HepG2 (cell line): Measurements from ENCODE around the gene ST6GALNAC6. TPM values are rescaled to one million over a fixed set of nuclear protein-coding genes. Genes with fewer than 3 reads are reported as not detected.

ENCODE experiments used
- ATAC-seq: fragments of 200-7000 bp; cut with Tn5 transposase; 3 replicates; pipeline ENCODE4 v1.9.1; 2020; ENCODE audit warnings: mild to moderate bottlenecking, moderate library complexity
- BruUV-seq: library from RNA; stranded (reverse); fragments of 400-500 nt; replicated peaks from 2 replicates; lab custom pipeline; 2021; lab: Mats Ljungman, UMichigan
- CTCF ChIA-PET: fragments of 300-600 bp; formaldehyde crosslinking; extraction: SDS; loops from one replicate; lab custom pipeline; 2021; ENCODE audit warnings: low total read pairs, inconsistent platforms, low intra/inter-chr PET ratio; lab: Yijun Ruan, JAX
- POLR2A ChIA-PET: fragments of 350-600 bp; sonication (Branson Sonifier 250); formaldehyde crosslinking; loops from one replicate; lab custom pipeline; 2020; ENCODE audit warnings: antibody characterized with exemption, inconsistent platforms; lab: Yijun Ruan, JAX
- DNase-seq: peaks from one replicate; pipeline ENCODE4 v3.0.0-alpha.2; 2015; ENCODE audit warnings: low spot score
- FAIRE-seq: peaks from 3 replicates; lab custom pipeline; 2011; peaks lifted over from hg19 to GRCh38; lab: Jason Lieb, UNC
- H2AFZ ChIP-seq: one replicate; pipeline ENCODE4 v1.6.1; 2011; ENCODE audit warnings: low read length, inconsistent platforms
- H3K27ac ChIP-seq: fragments of 300-600 bp; 3 replicates; pipeline ENCODE4 v1.8.0; 2011; ENCODE audit warnings: mixed run types, mild to moderate bottlenecking, mixed read lengths, low read length, inconsistent platforms; ENCODE audit not compliant: insufficient read depth; ENCODE audit errors: extremely low read length
- H3K27me3 ChIP-seq, 2 experiments: fragments of 200-600 bp in 1 of 2; 2 replicates in 1 of 2; 3 replicates in 1 of 2; pipeline versions ENCODE4 v1.6.0 to v1.8.0; 2011; ENCODE audit warnings: low read length in 2 of 2, mild to moderate bottlenecking in 2 of 2, moderate library complexity in 2 of 2, inconsistent platforms in 1 of 2; ENCODE audit not compliant: insufficient read depth in 2 of 2, control insufficient read depth in 1 of 2
- H3K36me3 ChIP-seq, 2 experiments: fragments of 200-600 bp in 1 of 2; replicated peaks in 1 of 2; 2 replicates in 1 of 2; 3 replicates in 1 of 2; pipeline versions ENCODE4 v1.5.1 to v1.8.0; 2011; ENCODE audit warnings: low read length in 2 of 2, inconsistent platforms in 1 of 2; ENCODE audit not compliant: insufficient read depth in 2 of 2, control insufficient read depth in 1 of 2
- H3K4me1 ChIP-seq: 2 replicates; pipeline ENCODE4 v1.5.1; 2012; ENCODE audit warnings: low read length, inconsistent platforms; ENCODE audit not compliant: insufficient read depth
- H3K4me2 ChIP-seq: 2 replicates; pipeline ENCODE4 v1.6.0; 2011; ENCODE audit warnings: low read depth, low read length, inconsistent platforms
- H3K4me3 ChIP-seq, 3 experiments: fragments of 200-600 bp in 1 of 3; sonication (generic), shearing (Covaris generic) in 1 of 3; replicated peaks in 1 of 3; 2 replicates each; pipeline ENCODE4 v1.5.1; 2011 to 2016; ENCODE audit warnings: low read length in 3 of 3, inconsistent platforms in 2 of 3, low read depth in 2 of 3, mild to moderate bottlenecking in 2 of 3, control low read depth in 1 of 3, mixed read lengths in 1 of 3; ENCODE audit not compliant: insufficient read depth in 1 of 3
- H3K79me2 ChIP-seq: one replicate; pipeline ENCODE4 v1.6.1; 2011; ENCODE audit warnings: low read length, inconsistent platforms; ENCODE audit not compliant: insufficient read depth
- H3K9ac ChIP-seq: 2 replicates; pipeline ENCODE4 v1.6.0; 2011; ENCODE audit warnings: mild to moderate bottlenecking, low read depth, low read length, inconsistent platforms; ENCODE audit not compliant: insufficient read depth
- H3K9me3 ChIP-seq: 2 replicates; pipeline ENCODE4 v1.5.1; 2012; ENCODE audit warnings: mild to moderate bottlenecking, low read length
- H4K20me1 ChIP-seq: 2 replicates; pipeline ENCODE4 v1.6.0; 2011; ENCODE audit warnings: inconsistent platforms, mild to moderate bottlenecking, low read length, moderate library complexity; ENCODE audit not compliant: insufficient read depth
- RFX3 ChIP-seq: IDR thresholded peaks from 2 replicates; pipeline ENCODE4 v1.6.1; 2016; ENCODE audit warnings: missing biosample characterization, missing genetic modification reagents
- RORA ChIP-seq: sonication (generic); formaldehyde crosslinking; IDR thresholded peaks from 2 replicates; pipeline ENCODE4 v1.5.0; 2020; ENCODE audit warnings: mild to moderate bottlenecking, missing genetic modification reagents, moderate library complexity
- SMAD3 ChIP-seq: sonication (generic); formaldehyde crosslinking; IDR thresholded peaks from 2 replicates; pipeline ENCODE4 v1.4.0; 2020; ENCODE audit warnings: missing genetic modification reagents
- UBTF ChIP-seq: sonication (generic); formaldehyde crosslinking; IDR thresholded peaks from 2 replicates; pipeline ENCODE4 v1.4.0; 2020; ENCODE audit warnings: mild to moderate bottlenecking, missing genetic modification reagents
- ZMYM4 ChIP-seq: sonication (generic); formaldehyde crosslinking; IDR thresholded peaks from 2 replicates; pipeline ENCODE4 v1.8.1; 2023; ENCODE audit warnings: mild to moderate bottlenecking, missing genetic modification reagents
- ZNF768 ChIP-seq: sonication (generic); formaldehyde crosslinking; IDR thresholded peaks from 2 replicates; pipeline ENCODE4 v1.4.0; 2020; ENCODE audit warnings: missing genetic modification reagents
- WGBS: methylation state at CpG from one replicate; pipeline ENCODE4 v1.1.6; 2017; ENCODE audit warnings: low lambda C conversion rate; 5-methylcytosine and 5-hydroxymethylcytosine counted together
- in situ Hi-C: cut with HindIII; loops from 2 replicates; pipeline ENCODE4 v1.10.0; 2017; ENCODE audit warnings: low pct_unique_long_range_greater_than_20kb; ENCODE audit not compliant: extremely low pct_ligation_motif_present
- intact Hi-C: fragments of 100-400 bp; cut with micrococcal nuclease; formaldehyde crosslinking; loops from one replicate; pipeline ENCODE4 v1.10.0; 2022; ENCODE audit not compliant: unreplicated experiment
- polyA plus RNA-seq, 8 experiments: library from polyadenylated mRNA; depleted of rRNA in 3 of 8; stranded (reverse) in 7 of 8; unstranded in 1 of 8; fragments of >200 nt; fragmentation: Illumina TruSeq in 4 of 8; extraction: Trizol in 4 of 8; gene quantifications; 2 replicates each; pipeline versions ENCODE4 v1.2.1 to v1.2.3, GENCODE V29; 2011 to 2016; ENCODE audit warnings: low read depth in 4 of 8, missing spikeins in 1 of 8, mixed read lengths in 1 of 8; ENCODE audit not compliant: insufficient read depth in 1 of 8
- total RNA-seq, 5 experiments: library from RNA; depleted of rRNA; stranded (reverse); fragments of >200 nt; fragmentation: Illumina TruSeq; extraction: Trizol; gene quantifications; 2 replicates each; pipeline ENCODE4 v1.2.3, GENCODE V29; 2016; ENCODE audit warnings: low read depth in 1 of 5

Gene ST6GALNAC6
- total and polyA plus RNA-seq, 2 of the 13 experiments (the other 11 are each of a cell fraction or from before 2014, with no cell fraction given): 18.5 to 65.4 TPM

- TF ChIP-seq RORA (CRISPR knock-in tag): no peak
- no peak for TF ChIP-seq SMAD3 (CRISPR knock-in tag)
- TF ChIP-seq ZMYM4 (CRISPR knock-in tag): no peak
- no peak for TF ChIP-seq UBTF
- no peak for TF ChIP-seq RFX3 (CRISPR knock-in tag)
- peak; percentile 98 for TF ChIP-seq ZNF768
- Histone ChIP-seq H4K20me1 (no peaks in the 10 kb centered on the region), H3K4me2 (no peak overlapping the region), H3K36me3 (no peaks in the 10 kb centered on the region), H3K4me3 (no peak overlapping the region), H3K27ac (no peak overlapping the region), H3K9ac (no peak overlapping the region), H3K27me3 (peaks cover 0 to 8% of the 10 kb centered on the region in 2 experiments; a peak in 1 of 5 replicates), H3K79me2 (peaks cover 2% of the 10 kb centered on the region), H2AFZ (no peak overlapping the region), H3K4me1 (peaks cover 49% of the 10 kb centered on the region), H3K9me3 (no peaks in the 10 kb centered on the region)
- in situ Hi-C loops (loop anchor here (10.0 kb wide), 1 partner anchor 416 kb away; no protein-coding TSS in a partner anchor), intact Hi-C loops (loop anchor here (1.0 kb wide), 2 partner anchors 50 to 330 kb away; no protein-coding TSS in a partner anchor)
- ChIA-PET CTCF (interaction anchor here (1.0 to 1.9 kb wide), 4 partner anchors 51 to 331 kb away, joined by 3 to 10 read pairs (median 7); partner anchors contain the start of gene TOR2A), POLR2A (interaction anchor here (1.0 to 1.2 kb wide), 2 partner anchors 24 to 117 kb away, joined by 3 to 4 read pairs; no protein-coding TSS in a partner anchor)
- BruUV-seq: no TSS peak
- FAIRE-seq (no peak), ATAC-seq (no peak), DNase-seq (no peak)
- 59% methylated on average over 4 of the region's 7 CpGs for WGBS
Observed at GRCh38 chr9:127920794-127921193, 21.4 kb upstream of the ST6GALNAC6 start.
